SK-MEL-5 (cell line): Measurements from ENCODE around the gene PPP2CA. TPM values are rescaled to one million over a fixed set of nuclear protein-coding genes. Genes with fewer than 3 reads are reported as not detected.
A peak's percentile ranks its signal among the peaks of the same experiment; 100 is the strongest.
"Not testable (repeated sequence)": the region's sequence is repeated elsewhere in the genome, so short reads cannot be mapped to it uniquely, and the experiment has no call there.

Experiments used
- DNase-seq: peaks from one replicate; pipeline ENCODE4 v3.0.0-alpha.2; 2016; ENCODE audit warnings: low read depth, low spot score
- in situ Hi-C: cut with HindIII; loops from 2 replicates; pipeline ENCODE4 v1.10.0; 2016; ENCODE audit warnings: low sequenced_read_pairs, high pct_unique_total_duplicates, low pct_unique_long_range_greater_than_20kb
- total RNA-seq: library from RNA; depleted of rRNA; stranded (reverse); fragments of >200 nt; shearing (Covaris generic); gene quantifications from 2 replicates; pipeline ENCODE4 v1.2.3, GENCODE V29; 2014

Gene PPP2CA
- total RNA-seq, 1 experiment from 2014 or later = 123 TPM

GRCh38 chr5:134248256-134248655 is 22.4 kb upstream of the PPP2CA start:
- in situ Hi-C loops = no loop called here
- no peak for DNase-seq

GRCh38 chr5:134247428-134248224 is 21.8 kb upstream of the PPP2CA start:
- peak; percentile 28 for DNase-seq
- in situ Hi-C loops = no loop called here

- in situ Hi-C loops = no loop called here
- DNase-seq = no peak
These were observed 21.0 kb upstream of the PPP2CA start for GRCh38 chr5:134246771-134247427.

GRCh38 chr5:134245692-134246091 is 19.8 kb upstream of the PPP2CA start:
- in situ Hi-C loops = no loop called here
- DNase-seq = no peak

GRCh38 chr5:134245101-134245604 is 19.3 kb upstream of the PPP2CA start:
- in situ Hi-C loops = no loop called here
- DNase-seq = no peak

GRCh38 chr5:134242146-134242545 is 16.3 kb upstream of the PPP2CA start:
- peak; percentile 28 for DNase-seq
- in situ Hi-C loops = no loop called here

GRCh38 chr5:134240421-134240962 is 14.6 kb upstream of the PPP2CA start:
- in situ Hi-C loops = no loop called here
- peak; percentile 72 for DNase-seq

- in situ Hi-C loops = no loop called here
- no peak for DNase-seq
These were observed 10.9 kb upstream of the PPP2CA start for GRCh38 chr5:134236820-134237219.

- in situ Hi-C loops = no loop called here
These were observed 10.4 kb upstream of the PPP2CA start for GRCh38 chr5:134236318-134236717.

GRCh38 chr5:134228624-134229023 is 2.8 kb upstream of the PPP2CA start:
- no peak for DNase-seq
- in situ Hi-C loops = no loop called here

More at GRCh38 chr5:134236318-134236717, 10.4 kb upstream of the PPP2CA start:
- DNase-seq = no peak

GRCh38 chr5:134227776-134228175 is 1.9 kb upstream of the PPP2CA start:
- DNase-seq = no peak
- in situ Hi-C loops = no loop called here

- in situ Hi-C loops = no loop called here
- peak; percentile 10 for DNase-seq
These were observed 1.4 kb upstream of the PPP2CA start for GRCh38 chr5:134227259-134227658.

- in situ Hi-C loops = no loop called here
- DNase-seq = no peak
These were observed 744 bp upstream of the PPP2CA start for GRCh38 chr5:134226441-134227192.

- in situ Hi-C loops = no loop called here
- DNase-seq = peak; percentile 62
These were observed 739 bp downstream of the PPP2CA start for GRCh38 chr5:134224888-134225779.

GRCh38 chr5:134223406-134224248 is 2.2 kb downstream of the PPP2CA start:
- DNase-seq = peak; percentile 32
- in situ Hi-C loops = no loop called here

- in situ Hi-C loops, DNase-seq: not testable (repeated sequence)
These were observed 4.2 kb downstream of the PPP2CA start for GRCh38 chr5:134221690-134222089.
